Measurements from ENCODE around the gene SLC66A1. TPM values are rescaled to one million over a fixed set of nuclear protein-coding genes. Genes with fewer than 3 reads are reported as not detected.

The SLC66A1 gene
- total RNA-seq, 2 experiments from 2014 or later, result 2.6 to 2.7 TPM

GRCh38 chr1:19374083-19374801 is 62.1 kb downstream of the SLC66A1 start:
- intact Hi-C loops (cut with micrococcal nuclease), result no loop called here
- peaks cover 33% of the 10 kb centered on the region for H3K4me1 Mint-ChIP-seq (ENCODE audit: low read depth)
- H3K27me3 Mint-ChIP-seq (ENCODE audit: low read depth), result no peaks in the 10 kb centered on the region
- peaks cover 17% of the 10 kb centered on the region for H3K36me3 Mint-ChIP-seq (ENCODE audit: low read depth)
- no peak for DNase-seq
- H3K9me3 Mint-ChIP-seq, result no peaks in the 10 kb centered on the region
- H3K27ac Mint-ChIP-seq, result peak overlapping the region; percentile 36
- no peak overlapping the region for H3K4me3 Mint-ChIP-seq
- CTCF ChIA-PET, result interaction anchor here (0.7 to 1.3 kb wide), 4 partner anchors 28 to 285 kb away, joined by 3 to 6 read pairs (median 3); no protein-coding TSS in a partner anchor

DNA sequence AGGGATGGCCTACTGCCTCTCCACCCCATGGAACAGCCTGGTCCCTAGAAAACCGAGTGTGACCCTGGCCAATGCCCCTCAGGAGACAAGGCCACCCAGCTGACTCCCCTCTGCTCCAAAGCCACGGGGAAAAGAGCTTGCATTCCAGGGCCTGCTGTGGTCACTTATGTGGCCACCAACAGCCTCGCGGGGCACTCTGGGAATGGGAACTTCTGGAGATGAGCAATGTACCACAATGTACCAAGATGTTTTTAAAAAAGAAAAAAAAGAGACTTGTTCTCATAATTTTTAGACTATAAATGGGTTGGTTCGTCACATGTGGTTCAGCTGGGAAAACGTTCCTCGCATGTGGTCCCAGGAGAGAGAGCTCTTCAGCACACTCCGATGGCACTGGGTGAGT is 62.8 kb downstream of the SLC66A1 start:
- Mint-ChIP-seq H3K9me3 (no peaks in the 10 kb centered on the region), H3K27ac (no peak overlapping the region), H3K4me3 (no peak overlapping the region), H3K4me1 (ENCODE audit: low read depth) (peaks cover 33% of the 10 kb centered on the region), H3K27me3 (ENCODE audit: low read depth) (no peaks in the 10 kb centered on the region), H3K36me3 (ENCODE audit: low read depth) (peaks cover 17% of the 10 kb centered on the region)
- CTCF ChIA-PET, result interaction anchor here (0.7 to 1.3 kb wide), 4 partner anchors 27 to 284 kb away, joined by 3 to 6 read pairs (median 3); no protein-coding TSS in a partner anchor
- DNase-seq, result no peak
- intact Hi-C loops (cut with micrococcal nuclease), result no loop called here

- no peak overlapping the region for H3K27ac Mint-ChIP-seq
- H3K4me3 Mint-ChIP-seq, result no peak overlapping the region
- peaks cover 17% of the 10 kb centered on the region for H3K36me3 Mint-ChIP-seq (ENCODE audit: low read depth)
- no peaks in the 10 kb centered on the region for H3K27me3 Mint-ChIP-seq (ENCODE audit: low read depth)
- H3K9me3 Mint-ChIP-seq, result no peaks in the 10 kb centered on the region
- CTCF ChIA-PET, result no interaction called here
- intact Hi-C loops (cut with micrococcal nuclease), result no loop called here
- peaks cover 30% of the 10 kb centered on the region for H3K4me1 Mint-ChIP-seq (ENCODE audit: low read depth)
- DNase-seq, result no peak
These were observed 63.7 kb downstream of the SLC66A1 start for GRCh38 chr1:19375631-19376400.

- H3K27ac Mint-ChIP-seq, result peak overlapping the region; percentile 13
- DNase-seq, result no peak
- H3K27me3 Mint-ChIP-seq (ENCODE audit: low read depth), result no peaks in the 10 kb centered on the region
- H3K36me3 Mint-ChIP-seq (ENCODE audit: low read depth), result peaks cover 18% of the 10 kb centered on the region
- H3K9me3 Mint-ChIP-seq, result no peaks in the 10 kb centered on the region
- intact Hi-C loops (cut with micrococcal nuclease), result no loop called here
- CTCF ChIA-PET, result interaction anchor here (1.2 to 1.6 kb wide), 2 partner anchors 11 to 205 kb away, joined by 4 to 5 read pairs; no protein-coding TSS in a partner anchor
- H3K4me3 Mint-ChIP-seq, result no peak overlapping the region
- peaks cover 26% of the 10 kb centered on the region for H3K4me1 Mint-ChIP-seq (ENCODE audit: low read depth)
These were observed 64.6 kb downstream of the SLC66A1 start for GRCh38 chr1:19376428-19377372.

GRCh38 chr1:19377812-19378718 is 65.9 kb downstream of the SLC66A1 start:
- peak overlapping the region; percentile 46 for H3K27ac Mint-ChIP-seq
- H3K9me3 Mint-ChIP-seq, result no peaks in the 10 kb centered on the region
- H3K27me3 Mint-ChIP-seq (ENCODE audit: low read depth), result no peaks in the 10 kb centered on the region
- CTCF ChIA-PET, result interaction anchor here (1.6 kb wide), 1 partner anchor 10 kb away, joined by 5 read pairs; no protein-coding TSS in a partner anchor
- H3K4me1 Mint-ChIP-seq (ENCODE audit: low read depth), result peaks cover 23% of the 10 kb centered on the region
- intact Hi-C loops (cut with micrococcal nuclease), result no loop called here
- no peak overlapping the region for H3K4me3 Mint-ChIP-seq
- H3K36me3 Mint-ChIP-seq (ENCODE audit: low read depth), result peaks cover 18% of the 10 kb centered on the region
- no peak for DNase-seq

Other genes with a start within 250 kb of the SLC66A1 start
- gene UBR4, start 102.1 kb upstream of the SLC66A1 start, total RNA-seq, result 100 to 1,000 TPM; 165 to 169 TPM
- gene EMC1, start 60.8 kb upstream of the SLC66A1 start, total RNA-seq, result 10 to 100 TPM; 40.2 to 43.2 TPM
- gene MRTO4, start 60.5 kb upstream of the SLC66A1 start, total RNA-seq, result 10 to 100 TPM; 53.2 to 54.3 TPM
- gene AKR7A3, start 23.6 kb upstream of the SLC66A1 start, total RNA-seq, result under 1 TPM; 0.19 to 0.22 TPM
- gene AKR7A2, start 182 bp upstream of the SLC66A1 start, total RNA-seq, result 10 to 100 TPM; 36.6 to 38.8 TPM
- gene CAPZB, start 173.2 kb downstream of the SLC66A1 start, total RNA-seq, result 100 to 1,000 TPM; 362 to 381 TPM

Data from activated naive CD4-positive, alpha-beta T cell treated with anti-CD3 and anti-CD28 coated beads for 36 hours (primary cell).